Measurements from ENCODE around the gene EHMT1. TPM values are rescaled to one million over a fixed set of nuclear protein-coding genes. Genes with fewer than 3 reads are reported as not detected.

EHMT1 gene
- total and polyA plus RNA-seq, 2 donors (not counting 1 experiment from before 2014, with no cell fraction given): 101 to 394 TPM

- H3K9me3 ChIP-seq (ENCODE audit: control extremely low read depth in 1 of 3, control insufficient read depth in 2 of 3, insufficient read depth in 1 of 3, low read length in 2 of 3): peaks cover 0 to 12% (median 0%) of the 10 kb centered on the region in 3 donors
Observed at GRCh38 chr9:137820161-137820855, 201.5 kb downstream of the EHMT1 start.

More at GRCh38 chr9:137820161-137820855, 201.5 kb downstream of the EHMT1 start:
- no peaks in the 10 kb centered on the region for H3K27me3 ChIP-seq (replicated peaks in 1 of 4; ENCODE audit: control extremely low read depth in 1 of 4, control insufficient read depth in 3 of 4, insufficient read depth in 4 of 4, low read length in 3 of 4)
- TF ChIP-seq EZH2 (IDR thresholded peaks at IDR 0.05; ENCODE audit: borderline replicate concordance, insufficient read depth, low read depth, low read length, poor library complexity, severe bottlenecking): no peak
- TF ChIP-seq CTCF (IDR thresholded peaks at IDR 0.05): no peak
- intact Hi-C loops (cut with micrococcal nuclease): no loop called here
- H4K20me1 ChIP-seq (ENCODE audit: control insufficient read depth, insufficient read depth, low read length, poor library complexity, severe bottlenecking): peaks cover 21% of the 10 kb centered on the region
- no peak overlapping the region for H2AFZ ChIP-seq (ENCODE audit: insufficient read depth, low read depth, low read length, poor library complexity, severe bottlenecking)
- peaks cover 3 to 4% of the 10 kb centered on the region in 2 donors for H3K4me1 ChIP-seq (ENCODE audit: control insufficient read depth in 2 of 2, insufficient read depth in 2 of 2, low read length in 2 of 2)
- peaks cover 11% of the 10 kb centered on the region for H3K79me2 ChIP-seq (ENCODE audit: control insufficient read depth, insufficient read depth, low read length)
- Mint-ChIP-seq H3K4me3 (no peak overlapping the region), H3K4me1 (peaks cover 6% of the 10 kb centered on the region), H3K9me3 (ENCODE audit: insufficient read depth) (no peaks in the 10 kb centered on the region), H3K27ac (no peak overlapping the region), H3K27me3 (no peaks in the 10 kb centered on the region)
- no peak overlapping the region for H3K9ac ChIP-seq (ENCODE audit: low read length)
- H3K36me3 ChIP-seq (replicated peaks in 1 of 2; ENCODE audit: control extremely low read depth in 1 of 2, control insufficient read depth in 1 of 2, extremely low read depth in 1 of 2, insufficient read depth in 2 of 2, low read length in 1 of 2): peaks cover 0 to 63% of the 10 kb centered on the region in 2 experiments
- no peak overlapping the region for H3K27ac ChIP-seq (ENCODE audit: low read length in 2 of 2)
- ChIA-PET CTCF (no interaction called here), POLR2A (no interaction called here)
- no peak overlapping the region for H3K4me3 ChIP-seq (ENCODE audit: control extremely low read depth in 1 of 5, extremely low read depth in 1 of 5, insufficient read depth in 1 of 5, low read depth in 2 of 5, low read length in 4 of 5)
- DNase-seq (no peak), ATAC-seq (ENCODE audit: low read depth) (no peak)
- no peak overlapping the region for H3K4me2 ChIP-seq (replicated peaks; ENCODE audit: low read depth, low read length, poor library complexity, severe bottlenecking)
- 97% methylated on average over 7 of the region's 11 CpGs for WGBS (ENCODE audit: insufficient coverage)
